HL-60/S4 (cell line): ENCODE measurements around the gene APRT.
"Not testable (repeated sequence)": the region's sequence is repeated elsewhere in the genome, so short reads cannot be mapped to it uniquely, and the experiment has no call there.

Source experiments
- in situ Hi-C: fragments of 300-500 bp; cut with MboI; formaldehyde crosslinking; loops from 2 replicates; pipeline ENCODE4 v1.14.3; 2022; ENCODE audit warnings: low sequenced_read_pairs

APRT gene

DNA sequence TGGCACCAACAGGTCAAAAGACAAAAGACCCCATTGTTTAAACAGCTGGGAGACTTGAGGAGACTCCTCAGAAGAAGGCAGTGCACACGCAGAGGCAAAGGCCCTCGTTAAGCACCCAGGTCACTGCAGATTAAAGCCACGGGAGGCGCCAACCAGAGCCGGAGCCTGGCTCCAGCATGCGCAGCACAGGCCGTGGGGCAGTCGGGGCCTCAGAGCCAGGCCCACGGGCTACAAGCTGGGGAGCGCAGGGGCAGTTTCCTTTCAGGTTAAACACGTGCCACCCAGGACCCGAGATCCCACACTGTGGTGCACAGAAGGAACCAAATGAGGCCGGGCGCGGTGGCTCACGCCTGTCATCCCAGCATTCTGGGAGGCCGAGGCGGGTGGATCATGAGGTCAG, 35.9 kb downstream of the APRT start:
- in situ Hi-C loops: no loop called here

DNA sequence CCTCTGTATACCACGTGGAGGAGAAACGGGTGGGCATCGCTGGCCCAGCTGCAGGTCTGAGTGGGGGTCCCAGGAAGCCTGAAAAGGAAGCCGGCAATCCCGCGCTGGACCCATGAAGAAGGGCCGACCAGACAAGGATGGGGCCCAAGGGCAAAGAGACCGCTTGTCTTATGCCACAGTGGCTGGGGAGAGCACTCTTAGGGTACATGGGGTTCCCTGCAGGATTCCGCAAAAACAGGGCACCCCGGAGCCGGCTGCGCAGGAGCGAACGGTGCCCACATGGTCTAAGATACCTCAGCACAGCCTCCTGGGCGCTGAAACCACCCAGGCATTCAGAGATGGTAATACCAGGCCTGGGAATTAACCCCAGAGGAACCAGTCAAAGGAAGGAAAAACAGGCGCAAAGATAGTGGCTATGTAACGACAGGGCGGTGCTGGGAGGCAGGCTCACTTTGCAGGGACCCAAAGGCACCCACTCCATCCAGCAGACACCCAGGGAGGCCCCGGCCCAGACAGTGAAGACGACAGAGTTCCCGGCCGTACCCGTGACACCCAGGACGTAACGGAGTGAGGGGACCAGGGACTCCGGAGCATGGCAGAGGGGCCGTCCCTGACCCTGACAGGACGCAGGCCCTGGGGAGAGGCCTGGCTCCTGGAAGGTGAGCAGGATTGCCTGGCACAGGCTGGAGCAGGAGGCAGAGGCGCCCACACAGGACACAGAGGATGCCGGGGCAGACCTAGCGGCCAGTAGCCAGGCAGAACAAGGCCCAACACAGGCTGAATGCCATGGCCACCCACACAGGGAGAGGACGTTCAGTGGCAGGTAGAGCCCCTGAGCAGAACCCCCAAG, 37.0 kb downstream of the APRT start:
- in situ Hi-C loops: no loop called here

DNA sequence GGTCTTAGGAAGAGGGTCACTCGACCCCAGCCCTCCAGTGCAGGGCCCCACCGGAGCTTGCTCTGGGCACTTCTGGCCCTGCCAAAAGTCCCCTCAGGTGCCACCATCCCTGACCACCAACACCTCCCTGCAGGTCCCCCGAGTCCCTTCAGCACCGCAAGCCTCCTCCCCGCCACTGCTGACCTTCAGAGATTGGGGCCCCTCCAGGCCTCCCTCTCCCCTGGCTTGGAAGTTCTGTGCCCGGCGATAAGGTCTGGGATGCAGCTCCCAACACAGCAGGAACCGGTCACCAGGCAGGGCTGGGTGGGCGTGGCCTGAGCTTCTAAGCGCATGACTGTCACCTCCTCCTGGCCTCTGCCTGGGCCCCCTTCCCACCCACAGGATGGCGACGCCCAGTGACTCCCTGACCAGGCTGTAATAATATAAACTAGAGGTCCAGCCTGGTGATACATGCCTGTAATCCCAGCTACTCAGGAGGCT, 37.9 kb downstream of the APRT start:
- in situ Hi-C loops: no loop called here

DNA sequence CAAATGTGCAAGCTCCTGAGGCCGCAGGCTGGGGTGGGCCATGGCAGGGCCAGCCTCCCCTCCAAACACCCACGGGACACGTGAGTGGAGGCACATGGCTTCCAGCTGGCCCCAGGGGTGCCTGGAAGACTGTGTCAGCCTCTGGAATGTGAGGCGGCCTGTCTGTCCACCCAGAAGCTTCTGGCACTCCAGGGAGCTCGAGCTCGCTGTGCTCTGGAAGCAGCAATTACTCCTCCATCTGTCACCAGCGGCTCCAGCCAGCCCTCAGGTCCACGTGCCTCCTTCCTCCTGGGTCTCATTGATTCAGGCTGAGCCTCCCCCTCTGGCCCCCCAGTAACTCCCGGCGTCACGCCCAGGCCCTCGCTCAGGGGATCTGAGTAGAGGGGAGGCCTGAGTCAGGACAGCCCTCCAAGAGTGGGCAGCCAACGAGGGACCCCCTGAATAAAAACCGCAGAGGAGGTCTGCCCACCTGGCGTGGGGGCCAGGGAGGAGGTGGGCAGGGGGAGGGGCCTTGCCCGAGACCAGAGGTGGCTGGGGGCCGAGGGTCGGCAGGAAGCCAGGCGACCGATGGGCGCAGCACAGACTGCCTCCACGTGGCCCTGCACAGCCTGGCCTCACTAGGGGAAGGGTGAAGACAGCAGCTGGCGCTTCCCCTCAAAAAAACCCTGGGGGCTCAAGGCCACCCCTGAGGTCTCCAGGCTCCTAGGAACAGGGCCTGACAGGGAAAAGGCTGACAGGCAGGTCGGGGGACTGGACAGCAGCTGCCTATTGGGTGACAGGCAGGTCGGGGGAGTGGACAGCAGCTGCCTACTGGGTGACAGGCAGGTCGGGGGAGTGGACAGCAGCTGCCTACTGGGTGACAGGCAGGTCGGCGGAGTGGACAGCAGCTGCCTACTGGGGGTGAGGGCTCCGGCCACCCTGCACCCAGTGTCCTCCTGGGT, 38.6 kb downstream of the APRT start:
- in situ Hi-C loops: no loop called here

DNA sequence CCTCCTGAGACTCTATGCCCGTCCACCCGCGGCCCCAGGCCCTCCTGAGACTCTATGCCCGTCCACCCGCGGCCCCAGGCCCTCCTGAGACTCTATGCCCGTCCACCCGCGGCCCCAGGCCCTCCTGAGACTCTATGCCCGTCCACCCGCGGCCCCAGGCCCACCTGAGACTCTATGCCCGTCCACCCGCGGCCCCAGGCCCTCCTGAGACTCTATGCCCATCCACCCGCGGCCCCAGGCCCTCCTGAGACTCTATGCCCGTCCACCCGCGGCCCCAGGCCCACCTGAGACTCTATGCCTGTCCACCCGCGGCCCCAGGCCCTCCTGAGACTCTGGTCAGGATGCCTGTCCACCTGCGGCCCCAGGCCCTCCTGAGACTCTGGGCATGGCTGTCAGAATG, 39.9 kb downstream of the APRT start:
- in situ Hi-C loops: not testable (repeated sequence)

DNA sequence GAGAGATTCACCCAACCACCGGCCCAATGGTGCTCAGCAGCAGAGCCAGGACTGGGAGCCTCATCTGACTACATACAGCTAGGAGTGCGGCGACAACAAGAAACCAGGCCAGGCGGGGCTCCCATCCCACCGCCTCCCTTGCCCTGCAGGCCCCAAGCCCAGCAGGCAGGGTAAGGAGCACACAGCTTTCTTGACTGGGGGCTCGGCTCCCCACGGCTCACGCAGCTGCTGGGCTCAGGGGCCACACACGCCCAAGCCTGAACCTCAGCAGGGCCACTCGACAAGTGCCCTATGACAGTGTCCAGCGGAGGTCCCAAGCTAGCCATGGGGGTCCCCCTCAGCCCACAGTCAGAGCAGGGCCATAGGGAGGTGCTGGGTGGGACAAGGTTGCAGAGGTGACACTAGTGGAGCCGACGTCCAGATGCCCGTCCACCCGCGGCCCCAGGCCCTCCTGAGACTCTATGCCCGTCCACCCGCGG, 40.4 kb downstream of the APRT start:
- in situ Hi-C loops: no loop called here

DNA sequence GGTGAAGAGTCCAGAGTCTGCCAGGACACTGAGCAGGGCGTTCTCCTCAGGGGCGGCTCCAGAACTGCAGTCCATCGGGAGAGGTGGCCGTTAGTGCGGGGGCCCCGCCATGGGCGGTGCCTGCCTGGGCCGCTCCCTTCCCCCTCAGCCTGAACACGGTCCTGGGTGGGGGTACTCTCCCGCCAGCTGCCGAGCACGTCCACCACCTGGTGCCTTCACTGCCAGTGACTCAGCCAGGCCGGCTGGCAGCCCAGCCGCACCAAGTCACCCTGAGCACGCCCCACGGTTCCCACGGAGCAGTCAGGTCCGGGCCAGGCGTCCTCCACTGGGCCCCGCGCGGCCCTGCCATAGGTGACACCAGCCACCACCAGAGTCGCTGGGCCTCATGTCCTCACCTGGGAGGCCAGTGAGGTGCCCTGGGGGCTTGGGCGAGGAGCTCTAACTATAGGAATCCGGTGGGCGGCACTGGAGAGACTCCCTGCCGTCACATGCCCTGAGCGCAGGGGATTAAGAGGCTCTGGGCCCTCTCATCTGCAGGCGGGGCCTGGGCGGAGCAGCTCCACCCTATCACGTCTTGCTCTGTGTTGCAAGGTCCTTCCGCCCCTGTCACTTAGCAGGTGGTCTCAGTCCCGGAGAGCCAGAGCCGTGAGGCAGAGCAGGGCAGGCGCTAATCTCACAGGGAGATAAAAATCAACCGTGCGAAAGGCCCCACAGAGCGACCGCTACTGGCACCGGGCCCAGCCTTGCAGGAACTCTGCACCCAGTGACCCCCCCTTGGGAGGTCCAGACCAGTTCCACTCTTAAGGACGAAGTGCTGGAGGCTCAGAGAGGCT, 41.1 kb downstream of the APRT start:
- in situ Hi-C loops: no loop called here

DNA sequence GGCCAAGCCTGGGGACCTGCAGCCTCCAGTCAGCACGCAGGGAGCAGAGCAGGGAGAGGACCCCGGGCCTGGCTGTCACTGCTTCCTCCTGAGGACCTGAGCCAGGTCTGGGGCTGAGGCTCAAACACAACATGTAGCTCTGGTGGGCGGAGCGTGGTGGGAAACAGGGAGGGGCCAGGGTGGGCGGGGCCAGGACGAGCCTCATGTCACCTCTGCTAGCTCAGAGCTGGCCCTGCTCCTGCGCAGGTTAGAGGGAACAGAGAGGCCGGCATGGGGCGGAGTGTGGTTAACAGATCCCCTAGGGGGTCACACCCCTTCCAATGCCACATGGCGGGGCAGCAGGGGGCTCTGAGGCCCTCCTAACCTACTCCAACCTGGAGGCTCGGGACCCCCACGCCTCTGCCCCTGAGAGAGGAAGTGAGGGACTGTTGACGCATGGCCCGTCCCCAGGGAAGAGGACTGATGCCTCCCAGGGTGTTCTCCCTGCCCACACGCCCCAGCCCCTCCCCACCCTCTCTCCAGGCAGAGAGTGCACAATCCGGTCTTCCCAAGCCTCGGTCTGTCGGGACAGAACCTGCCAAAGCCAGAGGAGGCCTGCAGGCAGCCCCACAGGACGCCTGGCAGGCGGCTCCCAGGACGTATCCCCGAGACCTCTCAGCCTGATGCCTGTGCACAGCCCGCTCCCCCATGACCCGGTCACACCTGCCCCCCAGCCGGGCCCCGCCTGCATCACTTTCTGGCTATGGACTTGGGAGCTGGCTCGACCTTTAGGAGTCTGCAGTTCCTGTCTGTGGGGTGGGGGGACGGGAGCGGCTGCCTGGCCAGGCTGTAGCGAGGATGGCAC, 41.9 kb downstream of the APRT start:
- in situ Hi-C loops: no loop called here

DNA sequence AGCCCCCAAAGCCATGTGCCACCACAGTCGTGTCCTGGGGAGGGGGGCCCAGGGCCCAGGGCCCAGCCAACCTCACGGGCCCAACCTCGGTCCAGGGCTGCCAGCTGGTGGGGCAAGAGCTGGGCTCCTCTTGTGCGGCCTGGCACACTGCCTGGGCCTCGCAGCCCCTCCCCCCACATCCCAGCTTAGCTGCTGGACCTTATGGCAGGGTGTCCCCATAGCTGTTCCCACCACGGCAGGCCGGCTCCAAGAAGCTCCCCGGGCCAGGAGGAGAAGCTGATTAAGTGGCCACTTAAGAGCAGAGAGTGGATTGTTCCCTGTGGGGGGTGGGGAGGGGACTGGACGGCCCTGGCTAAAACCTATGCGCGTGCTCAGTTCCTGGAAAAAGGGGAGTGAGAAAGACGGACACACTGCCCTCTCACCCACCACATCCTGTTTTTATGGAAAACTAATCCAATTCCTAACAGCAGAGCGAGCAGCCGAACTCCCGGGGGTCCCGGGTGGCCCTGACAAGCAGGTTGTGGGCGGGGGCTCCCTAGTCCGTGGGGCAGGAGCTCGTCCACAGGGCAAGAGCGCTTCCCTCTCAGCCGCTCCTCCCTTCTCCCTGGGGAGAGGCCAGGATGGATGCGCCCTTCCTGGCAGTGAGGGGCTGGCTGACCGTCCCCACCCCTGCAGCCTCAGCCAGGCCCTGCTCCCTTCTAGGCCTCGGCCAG, 43.5 kb downstream of the APRT start:
- in situ Hi-C loops: no loop called here

DNA sequence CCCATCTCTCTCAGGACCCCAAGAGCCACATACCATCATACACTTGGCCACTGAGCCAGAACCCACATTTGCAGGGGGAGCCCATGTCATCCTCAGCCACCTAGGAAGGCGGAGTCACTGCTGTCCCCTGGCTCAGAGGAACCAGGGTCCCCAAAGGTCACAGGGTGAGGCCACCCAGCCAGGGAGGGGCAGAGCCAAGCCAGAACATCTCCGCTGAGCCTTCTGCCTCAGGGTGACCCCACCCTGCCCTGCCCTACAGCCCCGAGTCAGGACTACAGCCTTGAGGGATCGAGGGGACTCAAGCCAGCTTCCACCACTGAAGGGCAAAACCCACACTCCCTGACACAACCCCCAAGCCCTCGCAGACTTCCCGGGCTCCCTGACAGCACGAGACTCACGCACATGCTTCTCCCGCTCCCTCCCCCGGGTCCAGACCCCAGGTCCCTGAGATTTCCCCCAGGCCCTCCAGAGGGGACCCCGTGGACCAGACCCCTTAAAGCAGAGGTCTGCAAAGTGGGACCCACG, 44.1 kb downstream of the APRT start:
- in situ Hi-C loops: no loop called here

DNA sequence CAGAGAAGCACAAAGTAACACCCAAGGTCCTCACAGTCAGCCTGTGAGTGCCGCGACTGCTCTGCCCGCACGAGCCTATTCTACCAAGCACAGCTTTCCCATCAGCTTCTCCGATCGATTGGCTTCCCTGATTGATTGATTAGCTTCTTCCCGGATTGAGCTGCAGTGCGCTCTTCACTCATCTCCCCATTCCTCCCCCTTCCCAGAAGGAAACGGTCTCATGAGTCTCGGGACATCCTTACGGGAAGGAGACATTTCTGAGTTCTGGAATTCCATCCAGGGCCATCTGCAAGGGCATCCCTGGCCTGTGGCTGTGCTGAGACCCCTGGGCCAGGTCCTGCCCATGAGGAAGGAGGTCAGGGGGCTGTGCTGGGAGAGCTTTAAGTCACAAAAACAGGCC, 44.8 kb downstream of the APRT start:
- in situ Hi-C loops: no loop called here

DNA sequence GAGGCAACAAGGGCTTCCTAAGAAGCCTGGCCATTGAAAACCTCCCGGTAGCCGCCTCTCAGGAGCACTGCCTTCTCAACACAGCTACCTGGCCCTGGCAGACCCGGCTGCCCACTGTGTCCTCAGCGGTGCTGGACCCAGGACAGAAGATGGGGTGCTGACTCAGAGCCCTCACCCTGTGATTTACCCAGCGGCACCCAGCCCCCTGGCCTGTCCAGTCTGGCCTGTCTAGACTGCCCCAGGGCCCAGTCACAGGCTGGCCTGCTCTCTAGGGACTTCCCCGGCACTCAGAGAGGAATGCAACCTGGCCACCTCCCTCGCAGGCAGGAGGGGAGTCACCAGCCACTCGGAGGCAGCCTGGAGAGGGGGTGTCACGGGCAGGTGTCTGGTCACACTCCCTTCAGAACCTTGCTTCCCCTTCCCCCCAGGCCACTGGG, 46.8 kb downstream of the APRT start:
- in situ Hi-C loops: no loop called here

DNA sequence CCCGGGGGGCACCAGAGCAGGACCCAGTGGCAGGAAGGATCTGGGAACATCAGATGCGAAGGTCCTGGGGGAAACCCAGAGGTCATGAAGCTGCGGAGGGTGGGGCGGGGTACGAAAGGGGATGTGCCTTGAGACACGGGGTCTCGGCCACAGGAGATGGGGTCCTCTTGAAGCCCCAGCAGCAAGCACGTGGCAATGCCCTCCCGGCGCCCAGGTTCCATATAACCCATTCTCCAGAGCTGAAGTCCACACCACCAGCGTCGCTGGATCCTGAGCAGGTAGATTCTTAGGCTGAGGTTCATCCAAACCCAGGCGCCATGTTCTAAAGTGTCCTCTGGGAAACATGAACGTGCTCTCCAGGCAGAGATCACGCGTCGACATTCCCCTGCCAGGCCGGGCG, 47.6 kb downstream of the APRT start:
- in situ Hi-C loops: no loop called here

DNA sequence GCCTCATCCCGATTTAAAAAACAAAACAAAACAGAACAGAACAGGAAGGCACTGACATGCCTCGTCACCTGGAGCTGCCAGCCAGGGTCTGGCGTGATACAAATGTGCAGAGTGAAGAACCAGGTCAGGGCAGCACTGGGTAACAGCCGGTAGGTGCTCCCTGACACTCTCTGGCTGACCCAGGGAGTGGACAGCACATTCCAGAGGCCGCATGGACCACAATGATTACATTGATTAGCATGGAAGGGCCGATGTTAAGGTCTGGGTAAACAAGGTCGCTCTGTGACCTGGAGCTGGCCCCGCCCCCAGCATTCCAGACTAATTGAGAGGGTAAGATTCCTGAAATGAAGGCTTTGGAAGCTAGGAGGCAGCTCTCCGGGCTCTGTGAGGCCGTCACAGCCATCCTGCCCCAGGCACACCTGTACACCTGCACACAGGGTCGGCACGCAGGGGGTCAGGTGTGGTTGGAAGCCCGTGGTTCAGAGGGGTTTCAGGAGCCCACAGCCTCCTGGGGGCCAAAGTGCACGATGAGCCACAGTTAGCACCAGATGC, 48.1 kb downstream of the APRT start:
- in situ Hi-C loops: no loop called here

DNA sequence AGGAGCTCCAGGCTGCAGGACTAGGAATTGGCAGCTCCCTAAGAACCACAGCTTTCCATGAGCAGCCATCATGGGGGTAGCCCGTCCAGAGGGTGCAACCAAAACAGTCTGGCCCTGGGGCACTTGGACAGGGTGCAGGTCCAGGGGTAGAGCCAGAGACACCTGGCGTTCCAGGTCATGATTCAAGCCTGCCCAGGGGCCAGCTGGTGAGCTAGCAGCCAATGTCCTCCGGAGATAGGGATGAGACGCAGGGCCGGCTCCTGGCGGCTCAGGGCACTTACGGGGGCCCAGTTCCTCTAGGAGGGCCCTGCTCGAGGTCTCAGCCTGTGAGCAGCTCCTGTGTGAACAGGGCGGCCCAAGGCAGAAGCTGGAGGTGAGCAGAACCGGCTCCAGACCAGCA, 48.8 kb downstream of the APRT start:
- in situ Hi-C loops: no loop called here

DNA sequence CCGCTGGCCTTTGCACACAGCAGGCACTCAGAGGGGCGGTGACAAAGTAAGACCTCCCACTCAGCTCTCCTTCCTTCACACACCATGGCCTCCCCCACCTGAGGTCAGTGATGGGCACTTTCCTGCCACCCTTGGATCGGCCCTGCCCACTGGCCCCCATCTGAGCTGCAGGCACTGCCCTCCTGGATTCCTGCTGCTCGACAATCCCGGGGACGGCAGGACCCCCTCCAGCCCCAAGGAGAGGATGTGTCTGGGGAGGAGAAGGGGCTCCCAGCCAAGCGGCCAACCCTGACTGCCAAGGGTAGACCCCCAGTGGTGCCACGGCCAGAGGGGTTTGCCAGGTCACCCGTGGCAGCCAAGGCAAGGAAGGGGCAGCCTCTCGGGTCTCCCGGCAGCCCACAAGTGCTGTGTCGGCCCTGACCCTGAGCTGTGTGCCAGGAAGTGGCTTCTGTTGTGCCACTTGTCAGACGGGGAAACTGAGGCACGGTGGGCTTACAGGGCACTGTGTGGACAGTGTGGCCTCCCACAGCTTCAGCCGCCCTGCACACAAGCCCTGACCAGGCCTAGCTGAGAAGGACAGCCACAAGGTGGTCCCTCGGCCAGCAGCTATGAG, 49.4 kb downstream of the APRT start:
- in situ Hi-C loops: no loop called here

DNA sequence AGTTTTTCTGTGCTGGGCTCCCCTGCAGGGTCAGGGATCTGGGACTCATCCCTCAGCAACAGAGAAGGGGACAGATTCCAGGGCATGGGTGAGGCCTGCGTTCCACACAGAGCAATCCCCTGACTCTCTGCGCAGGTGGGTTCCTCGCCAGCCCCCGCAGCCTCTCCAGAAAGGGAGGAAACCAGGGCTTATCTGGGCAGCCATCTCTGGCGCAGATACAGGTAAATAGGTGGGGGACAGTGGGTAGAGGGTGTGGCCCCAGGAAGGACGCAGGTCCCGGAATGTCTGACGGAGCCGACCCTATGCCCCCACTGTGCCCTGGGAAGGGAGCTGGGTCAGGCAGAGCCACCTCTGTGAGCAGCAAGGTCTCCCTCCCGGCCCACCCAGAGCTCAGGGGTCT, 49.9 kb downstream of the APRT start:
- in situ Hi-C loops: no loop called here

DNA sequence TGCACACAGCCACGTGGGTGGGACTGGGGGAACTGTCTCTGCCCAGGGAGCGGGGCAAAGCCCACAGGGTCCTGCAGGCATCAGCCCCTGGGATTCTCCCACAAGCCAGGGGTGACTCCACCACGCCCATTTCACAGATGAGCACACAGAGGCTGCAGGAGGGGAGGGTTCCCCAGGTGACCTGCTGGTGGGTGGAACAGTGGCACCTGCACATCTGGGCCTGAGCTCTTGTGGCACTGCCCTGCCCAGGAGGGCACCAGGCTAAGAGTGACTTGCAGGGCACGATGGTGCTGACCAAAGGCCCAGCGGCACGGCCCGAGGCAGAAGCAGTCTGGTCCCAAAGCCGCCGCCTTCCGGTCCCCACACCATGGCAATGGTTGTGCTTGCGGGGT, 50.6 kb downstream of the APRT start:
- in situ Hi-C loops: no loop called here
